Lower leg skin (tissue), 4 donors: ENCODE results near the gene ARL5B. TPM values are rescaled to one million over a fixed set of nuclear protein-coding genes. Genes with fewer than 3 reads are reported as not detected.

Experiments used
- DNase-seq, 2 donors: peaks; one replicate each; pipeline ENCODE4 v3.0.0-alpha.2; 2019; ENCODE audit warnings: low spot score in 2 of 2
- H3K4me3 ChIP-seq: fragments of 200-600 bp; sonication (generic); 2 replicates; pipeline ENCODE4 v1.5.1; 2017; ENCODE audit warnings: mild to moderate bottlenecking, low read depth; ENCODE audit not compliant: poor library complexity, severe bottlenecking
- CTCF ChIP-seq, 3 donors: fragments of 450-650 bp; IDR thresholded peaks; one replicate each; pipeline ENCODE4 v1.5.1; 2016; ENCODE audit warnings: antibody characterized with exemption in 3 of 3, mild to moderate bottlenecking in 3 of 3, moderate library complexity in 2 of 3
- POLR2A ChIP-seq, 2 donors: fragments of 450-650 bp; IDR thresholded peaks; one replicate each; pipeline ENCODE4 v1.6.1; 2016 to 2017; ENCODE audit warnings: antibody characterized with exemption in 2 of 2, mild to moderate bottlenecking in 1 of 2, moderate library complexity in 1 of 2
- WGBS, 2 donors: methylation state at CpG; one replicate each; pipeline ENCODE4 v1.1.5; 2018; 5-methylcytosine and 5-hydroxymethylcytosine counted together
- intact Hi-C: fragments of 100-400 bp; cut with DNase I; formaldehyde crosslinking; loops from one replicate; pipeline ENCODE4 v1.15.0; 2023; ENCODE audit warnings: low total_unique reads
- total RNA-seq, 4 donors: library from RNA; depleted of rRNA; stranded (reverse); fragments of >200 nt; gene quantifications; one replicate each; pipeline ENCODE4 v1.1.0, GENCODE V29; 2016

The ARL5B gene
- total RNA-seq, 4 donors from 2014 or later, result 10.9 to 15.9 (median 14.0) TPM

- intact Hi-C loops, result no loop called here
- no peak for TF ChIP-seq POLR2A (IDR thresholded peaks at IDR 0.05)
- no peak for TF ChIP-seq CTCF (IDR thresholded peaks at IDR 0.05)
- no peak for DNase-seq
- H3K4me3 ChIP-seq, result no peak overlapping the region
- WGBS, 2 donors, result 8 to 13% methylated on average over 2 of the region's 2 CpGs
These were observed 22.1 kb downstream of the ARL5B start for GRCh38 chr10:18681366-18681765.

- TF ChIP-seq CTCF (IDR thresholded peaks at IDR 0.05) (no peak), POLR2A (IDR thresholded peaks at IDR 0.05) (no peak)
- intact Hi-C loops, result no loop called here
- H3K4me3 ChIP-seq, result no peak overlapping the region
- WGBS, 2 donors, result 71 to 73% methylated on average over 4 of the region's 4 CpGs
- DNase-seq, result no peak
These were observed 22.8 kb downstream of the ARL5B start for GRCh38 chr10:18681971-18682411.

GRCh38 chr10:18683427-18683826 lies 24.2 kb downstream of the ARL5B start:
- no peak for DNase-seq
- WGBS, 2 donors, result 21 to 27% methylated on average over 1 of the region's 1 CpG
- intact Hi-C loops, result no loop called here
- no peak for TF ChIP-seq POLR2A (IDR thresholded peaks at IDR 0.05)
- no peak for TF ChIP-seq CTCF (IDR thresholded peaks at IDR 0.05)
- no peak overlapping the region for H3K4me3 ChIP-seq

GRCh38 chr10:18684416-18684815 lies 25.2 kb downstream of the ARL5B start:
- WGBS, 2 donors, result 60 to 63% methylated on average over 1 of the region's 1 CpG
- H3K4me3 ChIP-seq, result no peak overlapping the region
- DNase-seq, result no peak
- TF ChIP-seq POLR2A (IDR thresholded peaks at IDR 0.05) (no peak), CTCF (IDR thresholded peaks at IDR 0.05) (no peak)
- intact Hi-C loops, result no loop called here

GRCh38 chr10:18684953-18685352 lies 25.7 kb downstream of the ARL5B start:
- DNase-seq, result no peak
- WGBS, 2 donors, result 80 to 91% methylated on average over 3 of the region's 3 CpGs
- TF ChIP-seq POLR2A (IDR thresholded peaks at IDR 0.05) (no peak), CTCF (IDR thresholded peaks at IDR 0.05) (no peak)
- no peak overlapping the region for H3K4me3 ChIP-seq
- intact Hi-C loops, result no loop called here

GRCh38 chr10:18685555-18685954 lies 26.3 kb downstream of the ARL5B start:
- DNase-seq, result no peak
- no peak overlapping the region for H3K4me3 ChIP-seq
- intact Hi-C loops, result no loop called here
- WGBS, 2 donors, result 86 to 89% methylated on average over 7 of the region's 7 CpGs
- no peak for TF ChIP-seq POLR2A (IDR thresholded peaks at IDR 0.05)
- no peak for TF ChIP-seq CTCF (IDR thresholded peaks at IDR 0.05)
